ENCODE data around the gene GRM7. TPM values are rescaled to one million over a fixed set of nuclear protein-coding genes. Genes with fewer than 3 reads are reported as not detected.

Gene GRM7
- total RNA-seq, 1 donor from 2014 or later, result 1.5 TPM

DNA sequence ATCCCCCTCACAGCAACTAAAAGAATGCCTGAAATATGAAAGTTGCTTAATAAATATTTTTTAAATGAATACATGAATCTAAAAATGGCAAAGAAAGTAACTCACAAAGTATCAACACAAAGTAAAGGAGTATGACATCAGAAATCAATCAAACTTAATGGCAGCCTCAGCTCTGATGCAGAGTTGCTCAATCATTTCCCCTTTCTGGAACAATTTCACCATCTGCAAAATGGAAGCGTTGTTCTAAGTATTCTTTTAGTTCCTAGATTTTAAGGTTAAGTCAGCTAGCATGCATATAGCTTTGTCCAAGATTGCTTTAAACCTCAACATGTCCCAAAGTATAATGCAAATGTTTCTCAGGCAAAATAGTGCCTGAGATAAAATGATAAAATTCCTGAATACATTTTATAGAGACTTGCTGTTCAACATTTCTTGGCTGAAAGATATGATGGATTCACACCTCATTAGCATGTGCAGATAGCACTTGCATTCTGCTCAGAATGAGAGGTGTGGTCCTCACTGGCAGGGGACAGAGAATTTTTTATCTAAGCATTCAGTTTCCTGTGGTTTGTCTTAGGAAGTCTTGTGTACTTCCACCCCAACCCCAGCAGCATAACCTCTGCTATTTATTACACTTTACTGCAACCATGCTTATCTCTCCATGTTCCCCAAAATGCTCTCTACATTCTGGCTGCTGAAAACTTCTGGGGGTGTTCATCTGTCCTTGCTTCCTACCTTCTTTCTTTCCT, 429.3 kb downstream of the GRM7 start:
- no peak overlapping the region for H3K4me3 Mint-ChIP-seq
- H3K36me3 Mint-ChIP-seq (ENCODE audit: low read depth), result no peaks in the 10 kb centered on the region
- no peak overlapping the region for H3K27ac Mint-ChIP-seq (ENCODE audit: unreplicated experiment)
- TF ChIP-seq, protein P1, sequence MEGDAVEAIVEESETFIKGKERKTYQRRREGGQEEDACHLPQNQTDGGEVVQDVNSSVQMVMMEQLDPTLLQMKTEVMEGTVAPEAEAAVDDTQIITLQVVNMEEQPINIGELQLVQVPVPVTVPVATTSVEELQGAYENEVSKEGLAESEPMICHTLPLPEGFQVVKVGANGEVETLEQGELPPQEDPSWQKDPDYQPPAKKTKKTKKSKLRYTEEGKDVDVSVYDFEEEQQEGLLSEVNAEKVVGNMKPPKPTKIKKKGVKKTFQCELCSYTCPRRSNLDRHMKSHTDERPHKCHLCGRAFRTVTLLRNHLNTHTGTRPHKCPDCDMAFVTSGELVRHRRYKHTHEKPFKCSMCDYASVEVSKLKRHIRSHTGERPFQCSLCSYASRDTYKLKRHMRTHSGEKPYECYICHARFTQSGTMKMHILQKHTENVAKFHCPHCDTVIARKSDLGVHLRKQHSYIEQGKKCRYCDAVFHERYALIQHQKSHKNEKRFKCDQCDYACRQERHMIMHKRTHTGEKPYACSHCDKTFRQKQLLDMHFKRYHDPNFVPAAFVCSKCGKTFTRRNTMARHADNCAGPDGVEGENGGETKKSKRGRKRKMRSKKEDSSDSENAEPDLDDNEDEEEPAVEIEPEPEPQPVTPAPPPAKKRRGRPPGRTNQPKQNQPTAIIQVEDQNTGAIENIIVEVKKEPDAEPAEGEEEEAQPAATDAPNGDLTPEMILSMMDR (conservative IDR thresholded peaks at IDR 0.05), result no peak
- no peaks in the 10 kb centered on the region for H3K9me3 Mint-ChIP-seq
- no peak for DNase-seq (ENCODE audit: low read depth, low spot score)
- H3K27me3 Mint-ChIP-seq (ENCODE audit: low read depth), result no peaks in the 10 kb centered on the region
- H3K4me1 Mint-ChIP-seq, result no peaks in the 10 kb centered on the region

DNA sequence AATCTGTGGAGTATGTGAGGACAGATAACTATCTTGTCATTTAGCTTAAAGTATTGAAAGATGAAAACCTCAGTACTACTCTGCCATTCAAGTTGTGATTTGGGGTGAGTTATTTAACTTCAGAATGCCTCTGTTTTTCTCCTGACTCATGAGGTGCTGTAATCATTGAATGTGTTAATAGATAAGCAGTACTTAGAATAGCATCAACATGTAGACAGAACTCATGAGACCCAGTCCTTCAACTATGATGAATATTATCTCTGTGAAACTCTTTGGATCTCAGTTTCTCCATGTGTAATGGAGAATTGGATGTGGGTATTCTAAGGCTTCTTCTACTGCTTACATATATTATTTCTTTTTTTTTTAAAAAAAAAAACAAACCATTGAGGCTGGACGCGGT, 431.4 kb downstream of the GRM7 start:
- H3K27me3 Mint-ChIP-seq (ENCODE audit: low read depth), result no peaks in the 10 kb centered on the region

GRCh38 chr3:7293286-7293685, 432.4 kb downstream of the GRM7 start:
- Mint-ChIP-seq H3K36me3 (ENCODE audit: low read depth) (no peaks in the 10 kb centered on the region), H3K27me3 (ENCODE audit: low read depth) (no peaks in the 10 kb centered on the region), H3K9me3 (no peaks in the 10 kb centered on the region), H3K4me3 (no peak overlapping the region), H3K4me1 (no peaks in the 10 kb centered on the region), H3K27ac (ENCODE audit: unreplicated experiment) (no peak overlapping the region)
- TF ChIP-seq, protein P1 (conservative IDR thresholded peaks at IDR 0.05), result no peak
- no peak for DNase-seq (ENCODE audit: low read depth, low spot score)

More for the DNA sequence above, 431.4 kb downstream of the GRM7 start:
- Mint-ChIP-seq H3K9me3 (no peaks in the 10 kb centered on the region), H3K4me3 (no peak overlapping the region), H3K27ac (ENCODE audit: unreplicated experiment) (no peak overlapping the region), H3K36me3 (ENCODE audit: low read depth) (no peaks in the 10 kb centered on the region), H3K4me1 (no peaks in the 10 kb centered on the region)
- TF ChIP-seq, protein P1 (conservative IDR thresholded peaks at IDR 0.05), result no peak
- no peak for DNase-seq (ENCODE audit: low read depth, low spot score)

DNA sequence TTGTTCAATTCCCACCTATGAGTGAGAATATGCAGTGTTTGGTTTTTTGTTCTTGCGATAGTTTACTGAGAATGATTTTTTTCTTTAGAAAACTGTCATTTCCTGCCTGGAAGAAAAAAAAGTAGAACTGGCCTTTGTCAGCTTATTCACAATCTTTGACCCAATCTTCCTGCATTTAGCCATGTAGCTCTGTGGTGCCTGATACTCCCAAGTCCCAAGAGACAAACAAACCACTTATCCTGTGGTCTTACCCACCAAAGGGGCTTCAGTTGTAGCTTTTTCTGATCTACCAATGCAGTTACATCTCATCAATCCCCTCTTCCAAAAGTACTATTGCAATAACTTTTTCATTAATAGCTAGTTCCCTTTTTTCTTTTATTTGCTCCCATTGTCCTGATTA, 444.6 kb downstream of the GRM7 start:
- TF ChIP-seq, protein P1 (conservative IDR thresholded peaks at IDR 0.05), result no peak
- DNase-seq (ENCODE audit: low read depth, low spot score), result no peak
- peaks cover 6% of the 10 kb centered on the region for H3K9me3 Mint-ChIP-seq
- no peak overlapping the region for H3K27ac Mint-ChIP-seq (ENCODE audit: unreplicated experiment)
- no peak overlapping the region for H3K4me3 Mint-ChIP-seq
- H3K4me1 Mint-ChIP-seq, result peaks cover 3% of the 10 kb centered on the region
- H3K36me3 Mint-ChIP-seq (ENCODE audit: low read depth), result no peaks in the 10 kb centered on the region
- no peaks in the 10 kb centered on the region for H3K27me3 Mint-ChIP-seq (ENCODE audit: low read depth)

DNA sequence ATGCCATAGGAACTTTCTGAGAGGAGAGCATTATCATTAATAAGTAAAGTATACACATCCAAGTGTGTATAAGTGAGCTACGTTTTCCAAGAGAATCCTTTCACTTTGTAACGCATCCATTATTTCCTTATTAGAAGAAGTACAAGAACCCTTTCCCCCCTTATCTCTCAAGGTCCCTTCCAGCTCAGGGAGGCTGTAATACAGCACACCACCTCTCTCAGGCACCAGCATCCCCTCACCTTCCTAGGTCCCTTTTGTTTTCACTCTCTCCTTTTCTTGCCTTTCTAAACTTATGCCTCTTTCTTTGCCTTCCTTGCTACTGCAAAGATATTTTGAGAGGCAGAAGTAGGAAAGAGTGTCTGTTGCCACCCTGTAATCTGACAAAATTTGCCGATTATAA, 446.0 kb downstream of the GRM7 start:
- H3K27me3 Mint-ChIP-seq (ENCODE audit: low read depth), result no peaks in the 10 kb centered on the region
- H3K4me1 Mint-ChIP-seq, result peaks cover 3% of the 10 kb centered on the region
- H3K4me3 Mint-ChIP-seq, result no peak overlapping the region
- H3K9me3 Mint-ChIP-seq, result peaks cover 8% of the 10 kb centered on the region
- no peaks in the 10 kb centered on the region for H3K36me3 Mint-ChIP-seq (ENCODE audit: low read depth)
- peak overlapping the region; percentile 59 for H3K27ac Mint-ChIP-seq (ENCODE audit: unreplicated experiment)
- TF ChIP-seq, protein P1 (conservative IDR thresholded peaks at IDR 0.05), result no peak
- no peak for DNase-seq (ENCODE audit: low read depth, low spot score)

Measured in neural crest cell (in vitro differentiated cells).